Measurements from ENCODE around the gene BABAM2. TPM values are rescaled to one million over a fixed set of nuclear protein-coding genes. Genes with fewer than 3 reads are reported as not detected.

BABAM2 gene
- total RNA-seq, 6 experiments from 2014 or later = 17.1 to 39.4 (median 25.5) TPM

DNA sequence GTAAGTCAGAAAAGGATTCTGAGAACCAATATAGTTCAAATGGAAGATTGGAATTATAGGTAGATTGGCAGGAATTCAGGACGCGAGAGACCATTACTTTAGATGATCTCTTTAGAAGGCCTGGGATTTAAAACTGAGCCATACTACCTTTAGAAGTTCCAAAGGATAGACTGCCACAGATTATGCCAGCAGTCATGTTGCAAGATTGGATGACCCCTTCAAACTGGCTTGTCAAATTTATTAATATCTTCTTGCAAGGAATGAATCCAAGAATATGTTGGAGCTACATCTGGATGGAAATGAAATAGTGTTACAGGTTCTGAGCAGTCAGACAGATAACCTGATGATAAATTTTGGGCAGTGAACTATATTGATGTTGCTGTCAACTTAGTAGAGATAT is 22.0 kb downstream of the BABAM2 start:
- TF ChIP-seq, protein P1, sequence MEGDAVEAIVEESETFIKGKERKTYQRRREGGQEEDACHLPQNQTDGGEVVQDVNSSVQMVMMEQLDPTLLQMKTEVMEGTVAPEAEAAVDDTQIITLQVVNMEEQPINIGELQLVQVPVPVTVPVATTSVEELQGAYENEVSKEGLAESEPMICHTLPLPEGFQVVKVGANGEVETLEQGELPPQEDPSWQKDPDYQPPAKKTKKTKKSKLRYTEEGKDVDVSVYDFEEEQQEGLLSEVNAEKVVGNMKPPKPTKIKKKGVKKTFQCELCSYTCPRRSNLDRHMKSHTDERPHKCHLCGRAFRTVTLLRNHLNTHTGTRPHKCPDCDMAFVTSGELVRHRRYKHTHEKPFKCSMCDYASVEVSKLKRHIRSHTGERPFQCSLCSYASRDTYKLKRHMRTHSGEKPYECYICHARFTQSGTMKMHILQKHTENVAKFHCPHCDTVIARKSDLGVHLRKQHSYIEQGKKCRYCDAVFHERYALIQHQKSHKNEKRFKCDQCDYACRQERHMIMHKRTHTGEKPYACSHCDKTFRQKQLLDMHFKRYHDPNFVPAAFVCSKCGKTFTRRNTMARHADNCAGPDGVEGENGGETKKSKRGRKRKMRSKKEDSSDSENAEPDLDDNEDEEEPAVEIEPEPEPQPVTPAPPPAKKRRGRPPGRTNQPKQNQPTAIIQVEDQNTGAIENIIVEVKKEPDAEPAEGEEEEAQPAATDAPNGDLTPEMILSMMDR (IDR thresholded peaks at IDR 0.05) = no peak
- TF ChIP-seq POLR2A (IDR thresholded peaks at IDR 0.05) = no peak
- no peaks in the 10 kb centered on the region for H3K36me3 ChIP-seq
- H3K4me1 ChIP-seq = peaks cover 0 to 16% (median 3%) of the 10 kb centered on the region in 4 donors
- 90% methylated on average over 2 of the region's 2 CpGs for WGBS (ENCODE audit: insufficient coverage, low coverage, low lambda C conversion rate, missing lambda C conversion rate)
- no peak overlapping the region for H3K27ac ChIP-seq
- ATAC-seq = no peak
- intact Hi-C loops (cut with DNase I) = no loop called here
- no peaks in the 10 kb centered on the region for H3K27me3 ChIP-seq
- no peaks in the 10 kb centered on the region for H3K9me3 ChIP-seq
- no peak overlapping the region for H3K4me3 ChIP-seq
- no peak for DNase-seq

DNA sequence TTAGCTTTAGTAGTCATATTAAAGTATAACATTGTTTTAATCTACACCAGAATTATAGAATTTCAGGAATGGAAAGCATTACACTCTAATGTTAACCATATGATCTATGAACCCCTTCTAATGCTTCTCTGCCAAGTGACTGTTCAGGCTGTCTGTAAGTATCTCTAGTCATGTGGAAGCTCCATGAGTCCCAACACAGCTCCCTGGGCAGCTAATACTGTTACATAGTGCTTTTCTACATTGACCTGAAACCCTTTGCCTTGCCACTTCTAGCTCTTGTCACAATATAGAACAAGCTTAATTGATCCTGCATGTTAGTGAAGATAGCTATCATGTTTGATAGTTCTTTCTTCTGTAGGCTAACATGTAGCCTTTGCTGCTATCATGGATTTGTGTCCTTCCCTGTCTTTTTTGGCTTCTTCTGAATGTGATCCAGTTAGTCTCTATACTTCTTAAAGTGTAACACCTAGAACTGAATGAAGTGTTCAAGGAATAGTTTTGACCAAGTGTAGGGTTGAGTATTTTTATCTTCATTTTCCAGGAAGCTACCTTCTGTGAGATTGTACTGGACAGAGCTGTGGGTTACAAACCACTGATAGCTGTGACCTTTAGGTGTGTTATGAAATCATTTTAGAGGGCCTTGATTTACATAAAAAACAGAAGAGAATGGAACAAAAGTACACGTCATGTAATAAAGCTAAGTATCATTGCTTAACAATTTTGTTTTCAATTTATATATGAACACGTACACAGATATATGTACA is 23.7 kb downstream of the BABAM2 start:
- Histone ChIP-seq H3K4me1 (peaks cover 0 to 16% (median 3%) of the 10 kb centered on the region in 4 donors), H3K27ac (no peak overlapping the region), H3K36me3 (no peaks in the 10 kb centered on the region), H3K9me3 (no peaks in the 10 kb centered on the region), H3K4me3 (no peak overlapping the region), H3K27me3 (no peaks in the 10 kb centered on the region)
- no peak for DNase-seq
- intact Hi-C loops (cut with DNase I) = no loop called here
- peak in 3 of 4 donors; percentile 12 to 51 (median 40) for ATAC-seq
- 50% methylated on average over 2 of the region's 2 CpGs for WGBS (ENCODE audit: insufficient coverage, low coverage, low lambda C conversion rate, missing lambda C conversion rate)
- TF ChIP-seq, protein P1 (IDR thresholded peaks at IDR 0.05) = no peak
- TF ChIP-seq POLR2A (IDR thresholded peaks at IDR 0.05) = no peak

DNA sequence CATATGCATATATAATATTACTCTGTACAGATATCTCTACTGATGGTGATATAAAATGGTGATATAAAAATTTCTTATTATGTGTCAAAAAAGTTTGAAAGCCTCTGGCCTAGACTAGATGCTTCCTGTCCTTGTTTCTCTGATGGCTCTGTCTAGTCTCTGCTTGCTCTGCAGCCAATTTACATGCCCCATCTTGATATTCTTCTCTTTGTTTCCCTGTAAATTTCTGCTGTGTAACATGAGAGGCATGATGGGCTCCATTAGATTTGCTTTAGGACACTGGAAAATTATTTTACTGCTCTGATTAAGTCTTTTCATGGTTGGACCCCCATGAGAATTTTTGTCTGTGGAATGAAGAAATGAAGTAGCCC is 24.3 kb downstream of the BABAM2 start:
- Histone ChIP-seq H3K27me3 (no peaks in the 10 kb centered on the region), H3K9me3 (no peaks in the 10 kb centered on the region), H3K27ac (peak overlapping the region in 1 of 3 donors; percentile 65), H3K4me1 (peaks cover 0 to 16% (median 3%) of the 10 kb centered on the region in 4 donors), H3K4me3 (no peak overlapping the region), H3K36me3 (no peaks in the 10 kb centered on the region)
- DNase-seq (no peak), ATAC-seq (no peak)
- intact Hi-C loops (cut with DNase I) = no loop called here
- TF ChIP-seq POLR2A (IDR thresholded peaks at IDR 0.05) = no peak
- TF ChIP-seq, protein P1 (IDR thresholded peaks at IDR 0.05) = no peak

DNA sequence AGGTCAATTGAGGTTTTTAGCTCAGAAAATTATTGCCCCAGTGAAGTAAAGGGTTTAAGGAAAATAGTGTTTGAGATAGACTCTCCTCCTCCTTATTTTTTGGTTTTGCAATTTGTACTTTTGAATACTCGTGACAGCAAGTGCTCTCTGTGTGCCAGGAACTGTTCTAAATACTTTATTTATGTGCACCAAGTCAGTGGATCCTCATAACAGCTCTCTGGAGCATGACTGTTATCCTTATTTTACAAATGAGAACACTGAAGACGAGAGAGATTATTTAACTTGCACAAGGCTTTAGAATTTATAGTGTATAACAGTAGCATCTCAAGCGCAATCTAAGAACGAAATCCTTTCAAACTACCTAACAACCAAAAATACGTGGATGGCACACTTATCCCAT is 24.7 kb downstream of the BABAM2 start:
- H3K9me3 ChIP-seq = no peaks in the 10 kb centered on the region
- peak overlapping the region in 1 of 3 donors; percentile 65 for H3K27ac ChIP-seq
- no peak for DNase-seq
- no peaks in the 10 kb centered on the region for H3K36me3 ChIP-seq
- H3K4me3 ChIP-seq = no peak overlapping the region
- intact Hi-C loops (cut with DNase I) = no loop called here
- no peaks in the 10 kb centered on the region for H3K27me3 ChIP-seq
- 47% methylated on average over 5 of the region's 5 CpGs for WGBS (ENCODE audit: insufficient coverage, low coverage, low lambda C conversion rate, missing lambda C conversion rate)
- H3K4me1 ChIP-seq = peaks cover 0 to 18% (median 3%) of the 10 kb centered on the region in 4 donors
- peak in 3 of 4 donors; percentile 21 to 44 (median 34) for ATAC-seq
- no peak for TF ChIP-seq POLR2A (IDR thresholded peaks at IDR 0.05)
- TF ChIP-seq, protein P1 (IDR thresholded peaks at IDR 0.05) = no peak

All from right lobe of liver (tissue), 6 donors.